HG02588 (cell line): ENCODE measurements around the gene GNPNAT1.
"Not testable (repeated sequence)": the region's sequence is repeated elsewhere in the genome, so short reads cannot be mapped to it uniquely, and the experiment has no call there.

ENCODE experiments used
- ATAC-seq: cut with Tn5 transposase; IDR thresholded peaks from one replicate; pipeline ENCODE4 v1.9.1; 2021; ENCODE audit warnings: mild to moderate bottlenecking, moderate library complexity; ENCODE audit not compliant: unreplicated experiment

GNPNAT1 gene

GRCh38 chr14:52790011-52790755 is 1.2 kb downstream of the GNPNAT1 start:
- no peak for ATAC-seq

- ATAC-seq, result no peak
Measured at GRCh38 chr14:52789118-52789517, 2.3 kb downstream of the GNPNAT1 start.

GRCh38 chr14:52786887-52787286 is 4.5 kb downstream of the GNPNAT1 start:
- no peak for ATAC-seq

- ATAC-seq, result no peak
Measured at GRCh38 chr14:52783206-52783605, 8.2 kb downstream of the GNPNAT1 start.

GRCh38 chr14:52781629-52782028 is 9.8 kb downstream of the GNPNAT1 start:
- ATAC-seq, result no peak

GRCh38 chr14:52780893-52781292 is 10.5 kb downstream of the GNPNAT1 start:
- ATAC-seq, result no peak

GRCh38 chr14:52778702-52779101 is 12.7 kb downstream of the GNPNAT1 start:
- no peak for ATAC-seq

GRCh38 chr14:52776816-52777215 is 14.6 kb downstream of the GNPNAT1 start:
- ATAC-seq, result no peak

- no peak for ATAC-seq
Measured at GRCh38 chr14:52769887-52770286, 21.5 kb downstream of the GNPNAT1 start.

GRCh38 chr14:52767058-52767833 is 24.2 kb downstream of the GNPNAT1 start:
- no peak for ATAC-seq

- ATAC-seq, result not testable (repeated sequence)
Measured at GRCh38 chr14:52762923-52763322, 28.5 kb downstream of the GNPNAT1 start.

- ATAC-seq, result no peak
Measured at GRCh38 chr14:52759145-52759544, 32.3 kb downstream of the GNPNAT1 start.

GRCh38 chr14:52755607-52756316 is 35.6 kb downstream of the GNPNAT1 start:
- ATAC-seq, result no peak

GRCh38 chr14:52748647-52749292 is 42.6 kb downstream of the GNPNAT1 start:
- ATAC-seq, result no peak

GRCh38 chr14:52741865-52742264 is 49.5 kb downstream of the GNPNAT1 start:
- peak; percentile 6 for ATAC-seq

- no peak for ATAC-seq
Measured at GRCh38 chr14:52740751-52741150, 50.7 kb downstream of the GNPNAT1 start.

- no peak for ATAC-seq
Measured at GRCh38 chr14:52738409-52738808, 53.0 kb downstream of the GNPNAT1 start.

- no peak for ATAC-seq
Measured at GRCh38 chr14:52735921-52736489, 55.4 kb downstream of the GNPNAT1 start.

- ATAC-seq, result no peak
Measured at GRCh38 chr14:52733824-52734223, 57.6 kb downstream of the GNPNAT1 start.

- no peak for ATAC-seq
Measured at GRCh38 chr14:52730709-52731111, 60.7 kb downstream of the GNPNAT1 start.
